HG02678 (cell line): Measurements from ENCODE around the gene FAM72C.
"Not testable (repeated sequence)": the region's sequence is repeated elsewhere in the genome, so short reads cannot be mapped to it uniquely, and the experiment has no call there.

ENCODE experiments used
- ATAC-seq: cut with Tn5 transposase; IDR thresholded peaks from one replicate; pipeline ENCODE4 v1.9.1; 2021; ENCODE audit warnings: mild to moderate bottlenecking, moderate library complexity; ENCODE audit not compliant: unreplicated experiment

Gene FAM72C

GRCh38 chr1:143971924-143972700 is at the start of gene FAM72C:
FAM72C (minus strand) TSS chr1:143971986; CDS start chr1:143971141, 845 bp downstream.
- ATAC-seq = peak; percentile 80

GRCh38 chr1:144020001-144020738 is 48.4 kb upstream of the FAM72C start:
- peak; percentile 66 for ATAC-seq

GRCh38 chr1:144019101-144019500 is 47.3 kb upstream of the FAM72C start:
- ATAC-seq = not testable (repeated sequence)

- not testable (repeated sequence) for ATAC-seq
Measured at GRCh38 chr1:144015180-144015966, 43.6 kb upstream of the FAM72C start.

GRCh38 chr1:144014528-144014927 is 42.7 kb upstream of the FAM72C start:
- not testable (repeated sequence) for ATAC-seq

GRCh38 chr1:144014121-144014520 is 42.3 kb upstream of the FAM72C start:
- not testable (repeated sequence) for ATAC-seq

GRCh38 chr1:144012168-144012733 is 40.5 kb upstream of the FAM72C start:
- ATAC-seq = peak; percentile 99

GRCh38 chr1:144009410-144009809 is 37.6 kb upstream of the FAM72C start:
- ATAC-seq = not testable (repeated sequence)

- ATAC-seq = not testable (repeated sequence)
Measured at GRCh38 chr1:144004259-144004658, 32.5 kb upstream of the FAM72C start.

GRCh38 chr1:144003306-144004029 is 31.7 kb upstream of the FAM72C start:
- not testable (repeated sequence) for ATAC-seq

GRCh38 chr1:144002141-144002881 is 30.5 kb upstream of the FAM72C start:
- ATAC-seq = peak; percentile 93

GRCh38 chr1:144001077-144001476 is 29.3 kb upstream of the FAM72C start:
- not testable (repeated sequence) for ATAC-seq

- not testable (repeated sequence) for ATAC-seq
Measured at GRCh38 chr1:143996020-143996419, 24.2 kb upstream of the FAM72C start.

GRCh38 chr1:143993301-143993907 is 21.6 kb upstream of the FAM72C start:
- not testable (repeated sequence) for ATAC-seq

- ATAC-seq = not testable (repeated sequence)
Measured at GRCh38 chr1:143990699-143991098, 18.9 kb upstream of the FAM72C start.

GRCh38 chr1:143989719-143990118 is 17.9 kb upstream of the FAM72C start:
- not testable (repeated sequence) for ATAC-seq

GRCh38 chr1:143989427-143989712 is 17.6 kb upstream of the FAM72C start:
- ATAC-seq = not testable (repeated sequence)

- ATAC-seq = not testable (repeated sequence)
Measured at GRCh38 chr1:143988602-143989426, 17.0 kb upstream of the FAM72C start.
